K562 (cell line): ENCODE measurements around the gene IZUMO1R. TPM values are rescaled to one million over a fixed set of nuclear protein-coding genes. Genes with fewer than 3 reads are reported as not detected.

Experiments
- ATAC-seq: fragments of 200-7000 bp; cut with Tn5 transposase; 3 replicates; pipeline ENCODE4 v1.9.1; 2020; ENCODE audit warnings: moderate library complexity
- BruUV-seq: library from RNA; stranded (reverse); fragments of 400-500 nt; replicated peaks from 2 replicates; lab custom pipeline; 2021; lab: Mats Ljungman, UMichigan
- CTCF ChIA-PET: fragments of 300-600 bp; formaldehyde crosslinking; extraction: SDS; loops from one replicate; lab custom pipeline; 2021; ENCODE audit warnings: low intra/inter-chr PET ratio; lab: Yijun Ruan, JAX
- POLR2A ChIA-PET: fragments of 300-600, 350-650 bp; sonication (Branson Sonifier 250); formaldehyde crosslinking; extraction: SDS; loops from one replicate; lab custom pipeline; 2021; ENCODE audit warnings: antibody characterized with exemption, inconsistent platforms; lab: Yijun Ruan, JAX
- DNase-seq, 4 experiments: peaks; one replicate each; pipeline versions ENCODE4 v3.0.0 to v3.0.0-alpha.2; 2011 to 2018; ENCODE audit warnings: low spot score in 3 of 4, mixed read lengths in 3 of 4; ENCODE audit errors: extremely low read depth in 1 of 4
- FAIRE-seq: peaks from 2 replicates; lab custom pipeline; 2011; peaks lifted over from hg19 to GRCh38; lab: Jason Lieb, UNC
- H2AFZ ChIP-seq: 2 replicates; pipeline ENCODE4 v1.6.0; 2011; ENCODE audit warnings: low read depth, low read length, control low read depth, inconsistent platforms
- H3K27ac ChIP-seq: fragments of 200-600 bp; 3 replicates; pipeline ENCODE4 v1.8.0; 2011; ENCODE audit warnings: low read depth, mild to moderate bottlenecking, control low read depth, inconsistent platforms, low read length, moderate library complexity, mixed read lengths; ENCODE audit errors: extremely low read depth
- H3K27me3 ChIP-seq, 2 experiments: fragments of 300-600 bp in 1 of 2; 2 replicates in 1 of 2; 3 replicates in 1 of 2; pipeline versions ENCODE4 v1.6.0 to v1.8.0; 2011; ENCODE audit warnings: inconsistent platforms in 2 of 2, low read length in 2 of 2, mild to moderate bottlenecking in 1 of 2, mixed read lengths in 1 of 2, moderate library complexity in 1 of 2; ENCODE audit not compliant: control insufficient read depth in 2 of 2, insufficient read depth in 2 of 2
- H3K36me3 ChIP-seq: fragments of 300-600 bp; 3 replicates; pipeline ENCODE4 v1.8.0; 2011; ENCODE audit warnings: mild to moderate bottlenecking, low read length, inconsistent platforms; ENCODE audit not compliant: control insufficient read depth, insufficient read depth
- H3K4me1 ChIP-seq, 2 experiments: fragments of 200-600 bp in 1 of 2; replicated peaks in 1 of 2; 2 replicates in 1 of 2; 3 replicates in 1 of 2; pipeline versions ENCODE4 v1.5.1 to v1.8.0; 2011; ENCODE audit warnings: inconsistent platforms in 2 of 2, low read length in 2 of 2, mild to moderate bottlenecking in 1 of 2, mixed read lengths in 1 of 2, moderate library complexity in 1 of 2; ENCODE audit not compliant: control insufficient read depth in 2 of 2, insufficient read depth in 2 of 2
- H3K4me2 ChIP-seq: 2 replicates; pipeline ENCODE4 v1.6.1; 2011; ENCODE audit warnings: low read length, control low read depth, inconsistent platforms, mixed read lengths; ENCODE audit not compliant: insufficient read depth
- H3K4me3 ChIP-seq: fragments of 200-600 bp; sonication (generic), shearing (Covaris generic); 2 replicates; pipeline ENCODE4 v1.5.1; 2016; ENCODE audit warnings: control low read depth, inconsistent platforms
- H3K79me2 ChIP-seq: fragments of 200-600 bp; 3 replicates; pipeline ENCODE4 v1.8.0; 2011; ENCODE audit warnings: low read length, inconsistent platforms; ENCODE audit not compliant: control insufficient read depth, insufficient read depth
- H3K9ac ChIP-seq, 2 experiments: 2 replicates each; pipeline versions ENCODE4 v1.6.0 to v1.6.1; 2011; ENCODE audit warnings: low read depth in 2 of 2, low read length in 2 of 2, control low read depth in 1 of 2, inconsistent platforms in 1 of 2, mild to moderate bottlenecking in 1 of 2, mixed read lengths in 1 of 2; ENCODE audit not compliant: insufficient read depth in 1 of 2
- H3K9me1 ChIP-seq: one replicate; pipeline ENCODE4 v1.6.0; 2011; ENCODE audit warnings: inconsistent platforms, mild to moderate bottlenecking, low read length, moderate library complexity; ENCODE audit not compliant: control insufficient read depth, insufficient read depth
- H3K9me3 ChIP-seq: replicated peaks from 2 replicates; pipeline ENCODE4 v1.5.1; 2011; ENCODE audit warnings: low read depth, low read length, inconsistent platforms; ENCODE audit not compliant: control insufficient read depth, insufficient read depth
- H4K20me1 ChIP-seq: replicated peaks from 2 replicates; pipeline ENCODE4 v1.6.1; 2011; ENCODE audit warnings: low read length, inconsistent platforms, mixed read lengths; ENCODE audit not compliant: control insufficient read depth, insufficient read depth
- ATF4 ChIP-seq: fragments of 450-650 bp; formaldehyde crosslinking; IDR thresholded peaks from 2 replicates; pipeline ENCODE4 v1.4.0; 2022; ENCODE audit warnings: mild to moderate bottlenecking, moderate library complexity
- GATAD2B ChIP-seq: fragments of 450-650 bp; IDR thresholded peaks from 2 replicates; pipeline ENCODE4 v1.6.1; 2017; ENCODE audit warnings: mild to moderate bottlenecking, borderline replicate concordance
- JUNB ChIP-seq: fragments of 450-650 bp; formaldehyde crosslinking; conservative IDR thresholded peaks from 2 replicates; pipeline ENCODE4 v1.4.0; 2020; ENCODE audit warnings: mild to moderate bottlenecking
- NCOA2 ChIP-seq, 2 experiments: fragments of 450-650 bp; IDR thresholded peaks; 2 replicates each; pipeline ENCODE4 v1.6.1; 2018; ENCODE audit warnings: mild to moderate bottlenecking in 2 of 2, moderate library complexity in 1 of 2; ENCODE audit not compliant: partially characterized antibody in 2 of 2
- PCBP2 ChIP-seq: fragments of 200-400 bp; formaldehyde crosslinking; IDR thresholded peaks from 2 replicates; pipeline ENCODE4 v1.6.1; 2018; ENCODE audit warnings: low read length, low read depth, mild to moderate bottlenecking, moderate library complexity; ENCODE audit not compliant: poor library complexity, severe bottlenecking
- PHB2 ChIP-seq: fragments of 450-650 bp; IDR thresholded peaks from 2 replicates; pipeline ENCODE4 v1.6.1; 2017; ENCODE audit warnings: low read depth
- PRMT5 ChIP-seq: sonication (generic); formaldehyde crosslinking; IDR thresholded peaks from 2 replicates; pipeline ENCODE4 v1.5.0; 2020; ENCODE audit warnings: missing genetic modification reagents
- RUNX1 ChIP-seq: sonication (generic); IDR thresholded peaks from 2 replicates; pipeline ENCODE4 v1.6.1; 2016; ENCODE audit warnings: antibody characterized with exemption, low read depth
- SMARCE1 ChIP-seq: fragments of 450-650 bp; IDR thresholded peaks from 2 replicates; pipeline ENCODE4 v1.7.1; 2016; ENCODE audit warnings: mild to moderate bottlenecking
- U2AF2 ChIP-seq: fragments of 200-400 bp; formaldehyde crosslinking; optimal IDR thresholded peaks from 2 replicates; pipeline ENCODE3; 2017; ENCODE audit warnings: low read depth, mild to moderate bottlenecking, low read length
- ZBTB9 ChIP-seq: fragments of 450-650 bp; formaldehyde crosslinking; IDR thresholded peaks from 2 replicates; pipeline ENCODE4 v1.4.0; 2020; ENCODE audit warnings: mild to moderate bottlenecking, moderate library complexity
- ZNF696 ChIP-seq: fragments of 250-450 bp; sonication (Bioruptor Pico); conservative IDR thresholded peaks from 2 replicates; pipeline ENCODE4 v1.4.0; 2020; ENCODE audit warnings: mild to moderate bottlenecking, moderate library complexity
- ZNF778 ChIP-seq: fragments of 450-650 bp; formaldehyde crosslinking; IDR thresholded peaks from 2 replicates; pipeline ENCODE4 v1.4.0; 2020; ENCODE audit warnings: mild to moderate bottlenecking, moderate library complexity
- WGBS: fragments of 100-300 bp; shearing (Covaris generic); methylation state at CpG from one replicate; pipeline ENCODE4 v1.1.6; 2016; ENCODE audit warnings: low coverage, mixed read lengths; ENCODE audit not compliant: insufficient coverage; ENCODE audit errors: missing lambda C conversion rate; 5-methylcytosine and 5-hydroxymethylcytosine counted together
- in situ Hi-C: fragments of 300-500 bp; cut with MboI; formaldehyde crosslinking; loops from 4 replicates; pipeline ENCODE4 v1.15.0; 2018; ENCODE audit warnings: inconsistent platforms, mixed read lengths
- intact Hi-C: fragments of 100-400 bp; cut with micrococcal nuclease; formaldehyde crosslinking; loops from 2 replicates; pipeline ENCODE4 v1.14.2; 2022
- polyA plus RNA-seq, 8 experiments: library from polyadenylated mRNA; depleted of rRNA in 4 of 8; stranded (reverse) in 5 of 8; unstranded in 3 of 8; fragments of >200 nt; fragmentation: Nextera tagmentation in 2 of 8; fragmentation: Illumina TruSeq in 1 of 8; extraction: Ambion mirVana in 2 of 8; extraction: Trizol in 1 of 8; gene quantifications; 2 replicates each; pipeline versions ENCODE4 v1.2.1 to v1.2.3, GENCODE V29; 2011 to 2014; ENCODE audit warnings: inconsistent platforms in 1 of 8, missing spikeins in 1 of 8
- total RNA-seq, 7 experiments: library from RNA; depleted of rRNA in 6 of 7; stranded (reverse); fragments of >200 nt in 6 of 7; fragmentation: Illumina TruSeq in 2 of 7; extraction: Trizol in 2 of 7; gene quantifications; 2 replicates each; pipeline versions ENCODE4 v1.2.1 to v1.2.3, GENCODE V29; 2011 to 2021; ENCODE audit warnings: low replicate concordance in 1 of 7
- TF ChIP-seq, protein P1 (sequence below): sonication (generic); formaldehyde crosslinking; IDR thresholded peaks from 2 replicates; pipeline ENCODE4 v1.8.0; 2022; ENCODE audit warnings: mild to moderate bottlenecking, missing genetic modification reagents

Gene IZUMO1R
- total and polyA plus RNA-seq, 9 of the 15 experiments (the other 6 are each of a cell fraction or from before 2014, with no cell fraction given) = not detected

GRCh38 chr11:94312339-94312738, 8.0 kb downstream of the IZUMO1R start (continued):
- TF ChIP-seq GATAD2B (no peak), ZNF778 (CRISPR knock-in tag) (no peak), U2AF2 (no peak), ZBTB9 (CRISPR knock-in tag) (no peak), ZNF696 (CRISPR knock-in tag) (no peak), SMARCE1 (no peak), NCOA2 (IDR thresholded peaks at IDR 0.05; ENCODE audit: partially characterized antibody in 2 of 2) (no peak)
- TF ChIP-seq, all 486 proteins: peak for 0

DNA sequence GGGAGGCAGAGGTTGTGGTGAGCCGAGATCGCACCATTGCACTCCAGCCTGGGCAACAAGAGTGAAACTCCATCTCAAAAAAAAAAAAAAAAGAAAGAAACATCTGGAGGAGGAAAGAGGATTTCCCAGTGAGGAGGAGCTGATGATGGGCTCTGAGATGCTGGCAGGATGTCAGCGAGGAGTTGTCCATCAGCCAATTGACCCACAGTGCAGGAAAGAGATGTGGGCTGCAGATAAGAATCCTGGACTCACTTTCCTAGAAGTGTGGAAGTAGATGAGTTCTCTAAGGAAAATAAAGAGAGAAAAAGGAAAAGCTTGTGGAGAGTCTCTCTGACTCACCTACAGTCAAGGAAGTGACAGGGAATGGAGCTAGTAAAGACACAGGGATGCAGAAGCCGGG, 9.7 kb downstream of the IZUMO1R start:
- WGBS = 9% methylated on average over 1 of the region's 4 CpGs
- intact Hi-C loops = no loop called here
- TF ChIP-seq JUNB (CRISPR knock-in tag) = no peak
- TF ChIP-seq, protein P1, sequence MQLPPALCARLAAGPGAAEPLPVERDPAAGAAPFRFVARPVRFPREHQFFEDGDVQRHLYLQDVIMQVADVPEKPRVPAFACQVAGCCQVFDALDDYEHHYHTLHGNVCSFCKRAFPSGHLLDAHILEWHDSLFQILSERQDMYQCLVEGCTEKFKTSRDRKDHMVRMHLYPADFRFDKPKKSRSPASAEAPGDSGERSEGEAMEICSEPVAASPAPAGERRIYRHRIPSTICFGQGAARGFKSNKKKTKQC (CRISPR knock-in tag) = no peak
- no peak for TF ChIP-seq PHB2
- no peak for TF ChIP-seq RUNX1
- no peak for TF ChIP-seq PCBP2
- TF ChIP-seq ATF4 (CRISPR knock-in tag) = no peak
- no peak for TF ChIP-seq PRMT5 (CRISPR knock-in tag)
- TF ChIP-seq, all 486 proteins: peak for 0
- Histone ChIP-seq H3K27me3 (peaks cover 0 to 4% of the 10 kb centered on the region in 2 experiments; a peak in 2 of 5 replicates), H3K9me1 (no peaks in the 10 kb centered on the region), H2AFZ (no peak overlapping the region), H4K20me1 (no peaks in the 10 kb centered on the region; the same call in 1 of the 2 replicates), H3K36me3 (no peaks in the 10 kb centered on the region), H3K9ac (no peak overlapping the region), H3K79me2 (no peaks in the 10 kb centered on the region), H3K4me1 (no peaks in the 10 kb centered on the region), H3K9me3 (no peaks in the 10 kb centered on the region), H3K4me2 (no peak overlapping the region), H3K4me3 (no peak overlapping the region), H3K27ac (no peak overlapping the region)
- FAIRE-seq (no peak), DNase-seq (no peak), ATAC-seq (no peak)
- in situ Hi-C loops = no loop called here
- BruUV-seq = no TSS peak
- ChIA-PET POLR2A (interaction anchor here (1.0 kb wide), 1 partner anchor 43 kb away, joined by 4 read pairs; no protein-coding TSS in a partner anchor), CTCF (no interaction called here)
